CD4-positive, alpha-beta T cell treated with Interleukin-17A for 4 hours (primary cell): ENCODE results near the gene KDM8.
"Not testable (repeated sequence)": the region's sequence is repeated elsewhere in the genome, so short reads cannot be mapped to it uniquely, and the experiment has no call there.

Source experiments
- DNase-seq: peaks from one replicate; pipeline ENCODE4 v3.0.0-alpha.2; 2020; ENCODE audit warnings: mixed read lengths

KDM8 gene

DNA sequence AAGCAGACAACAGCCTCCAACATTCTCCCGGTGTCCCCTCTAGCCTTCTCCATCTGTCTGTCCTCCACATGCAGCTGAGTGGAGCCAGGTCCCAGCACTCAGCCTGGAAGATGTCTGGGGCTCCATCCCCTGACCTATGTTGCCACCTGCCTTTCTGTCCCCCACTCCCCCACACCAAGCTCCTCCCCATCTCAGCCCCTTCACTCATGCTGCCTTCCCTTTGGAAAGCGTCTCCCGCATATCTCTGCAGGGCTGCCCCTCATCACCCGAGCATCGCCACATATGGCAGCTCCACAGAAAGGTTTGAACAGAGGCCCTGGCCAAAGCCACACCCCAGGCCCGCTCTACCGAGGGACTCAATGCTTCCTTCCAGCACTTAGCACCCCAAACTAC lies 41.0 kb downstream of the KDM8 start:
- peak; percentile 2 for DNase-seq

- peak; percentile 40 for DNase-seq
These were observed 42.2 kb downstream of the KDM8 start for GRCh38 chr16:27245276-27246172.

GRCh38 chr16:27246439-27246838 lies 43.1 kb downstream of the KDM8 start:
- no peak for DNase-seq

GRCh38 chr16:27247076-27247475 lies 43.8 kb downstream of the KDM8 start:
- not testable (repeated sequence) for DNase-seq

- no peak for DNase-seq
These were observed 44.7 kb downstream of the KDM8 start for GRCh38 chr16:27248036-27248435.

GRCh38 chr16:27248886-27249285 lies 45.6 kb downstream of the KDM8 start:
- DNase-seq, result not testable (repeated sequence)

- no peak for DNase-seq
These were observed 48.3 kb downstream of the KDM8 start for GRCh38 chr16:27251541-27252205.

DNA sequence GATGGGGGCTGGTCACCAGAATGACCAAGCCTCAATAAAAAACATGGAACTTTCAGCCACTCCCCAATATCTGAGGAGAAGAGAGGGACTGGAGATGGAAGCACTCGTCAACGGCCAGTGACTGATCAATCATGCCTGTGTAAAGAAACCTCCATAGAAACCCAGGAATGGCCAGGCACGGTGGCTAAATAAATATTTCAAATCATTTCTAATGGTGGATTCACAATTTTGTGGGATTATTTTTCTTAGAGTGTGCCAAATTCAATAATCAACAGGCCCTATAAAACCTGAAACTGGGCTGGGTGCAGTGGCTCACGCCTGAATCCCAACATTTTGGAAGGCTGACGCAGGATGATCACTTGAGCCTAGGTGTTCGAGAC lies 48.9 kb downstream of the KDM8 start:
- DNase-seq, result no peak

- DNase-seq, result no peak
These were observed 50.2 kb downstream of the KDM8 start for GRCh38 chr16:27253526-27253930.

DNA sequence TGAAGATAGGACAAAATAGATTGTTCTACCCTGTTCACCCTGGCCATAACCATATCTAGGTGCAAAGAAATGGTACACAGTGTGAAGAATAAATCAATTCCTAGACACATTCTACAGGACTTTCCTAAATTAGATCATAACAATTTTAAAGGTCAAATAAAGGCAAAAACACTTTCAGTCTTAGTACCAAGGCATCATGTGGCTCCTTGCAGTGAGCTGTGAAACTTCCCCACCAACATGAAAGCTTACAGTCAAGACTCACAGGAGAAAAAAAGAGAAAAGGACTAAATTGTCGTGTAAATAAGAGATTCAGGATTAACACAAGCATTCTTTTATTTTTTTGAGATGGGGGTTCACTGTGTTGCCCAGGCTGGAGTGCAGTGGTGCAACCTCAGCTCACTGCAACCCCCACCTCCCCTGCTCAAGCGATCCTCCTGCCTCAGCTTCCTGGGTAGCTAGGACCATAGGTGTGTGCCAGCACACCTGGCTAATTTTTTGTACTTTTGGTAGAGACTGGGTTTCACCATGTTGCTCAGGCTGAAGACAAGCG lies 51.0 kb downstream of the KDM8 start:
- peak; percentile 38 for DNase-seq

DNA sequence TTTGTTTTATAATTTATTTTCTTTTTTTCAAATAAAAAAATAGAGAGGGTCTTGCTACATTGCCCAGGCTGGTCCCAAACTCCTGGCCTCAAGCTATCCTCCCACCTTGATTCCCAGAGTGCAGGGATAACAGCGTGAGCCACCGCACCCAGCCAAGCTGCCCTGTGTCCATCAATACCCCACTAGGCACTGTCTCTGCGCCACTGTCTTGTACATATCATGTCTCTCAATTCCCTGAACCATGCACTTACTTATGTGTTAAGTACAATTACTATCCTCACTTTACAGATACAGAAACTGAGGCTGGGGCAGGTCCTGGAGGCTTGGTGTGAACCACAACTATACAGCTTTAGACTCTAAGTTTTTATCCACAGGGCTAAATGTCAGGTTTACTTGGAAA lies 53.5 kb downstream of the KDM8 start:
- no peak for DNase-seq

GRCh38 chr16:27257271-27257670 lies 53.9 kb downstream of the KDM8 start:
- no peak for DNase-seq

- DNase-seq, result peak; percentile 43
These were observed 55.0 kb downstream of the KDM8 start for GRCh38 chr16:27258241-27258734.

DNA sequence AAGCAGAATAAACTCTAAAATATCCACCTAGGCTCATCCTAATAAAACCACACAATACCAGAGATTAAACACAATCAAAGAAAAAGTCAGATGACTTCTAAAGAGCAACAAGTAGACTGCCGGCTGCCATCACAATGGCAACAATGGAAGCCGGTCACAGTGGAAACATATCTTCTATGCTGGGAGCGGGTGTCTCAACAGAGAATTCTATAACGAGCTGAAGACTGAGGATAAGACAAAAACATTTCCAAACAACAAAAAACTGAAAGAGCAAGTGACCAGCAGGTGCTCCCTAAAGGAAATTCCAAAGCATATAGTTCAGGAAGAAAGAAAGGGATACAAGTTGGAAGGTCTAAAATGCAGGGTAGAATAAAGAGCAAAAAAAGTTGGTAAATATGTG lies 56.4 kb downstream of the KDM8 start:
- no peak for DNase-seq

DNA sequence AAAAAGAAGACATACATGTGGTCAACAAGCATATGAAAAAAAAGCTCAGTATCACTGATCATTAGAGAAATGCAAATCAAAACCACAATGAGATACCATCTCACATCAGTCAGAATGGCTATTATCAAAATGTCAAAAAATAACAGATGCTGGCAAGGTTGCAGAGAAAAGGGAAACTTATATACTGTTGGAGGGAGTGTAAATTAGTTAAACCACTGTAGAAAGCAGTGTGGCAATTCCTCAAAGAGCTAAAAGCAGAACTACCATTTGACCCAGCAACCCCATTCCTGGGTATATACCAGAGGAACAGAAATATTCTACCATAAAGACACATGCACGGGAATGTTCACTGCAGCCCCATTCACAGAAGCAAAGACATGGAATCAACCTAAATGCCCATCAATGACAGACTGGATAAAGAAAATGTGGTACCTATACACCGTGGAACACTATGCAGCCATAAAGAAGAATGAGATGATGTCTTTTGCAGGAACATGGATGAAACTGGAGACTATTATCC lies 59.6 kb downstream of the KDM8 start:
- DNase-seq, result not testable (repeated sequence)

GRCh38 chr16:27264151-27264550 lies 60.8 kb downstream of the KDM8 start:
- no peak for DNase-seq

DNA sequence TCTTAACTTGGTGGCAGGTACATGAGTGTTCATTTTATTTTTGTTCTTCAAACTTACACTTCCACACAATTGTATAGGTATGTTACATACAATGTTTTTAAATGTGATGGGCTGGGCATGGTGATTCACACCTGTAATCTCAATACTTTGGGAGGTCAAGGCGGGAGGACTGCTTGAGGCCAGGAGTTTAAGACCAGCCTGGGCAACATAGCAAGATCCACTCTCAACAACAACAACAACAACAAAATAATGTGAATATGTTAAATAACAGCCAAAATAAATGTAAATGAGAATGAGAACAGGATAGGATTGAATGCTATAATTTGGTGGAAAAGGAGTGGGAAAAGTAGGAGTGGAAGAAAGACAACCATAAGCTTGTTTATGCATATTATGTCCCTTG lies 62.7 kb downstream of the KDM8 start:
- DNase-seq, result no peak

DNA sequence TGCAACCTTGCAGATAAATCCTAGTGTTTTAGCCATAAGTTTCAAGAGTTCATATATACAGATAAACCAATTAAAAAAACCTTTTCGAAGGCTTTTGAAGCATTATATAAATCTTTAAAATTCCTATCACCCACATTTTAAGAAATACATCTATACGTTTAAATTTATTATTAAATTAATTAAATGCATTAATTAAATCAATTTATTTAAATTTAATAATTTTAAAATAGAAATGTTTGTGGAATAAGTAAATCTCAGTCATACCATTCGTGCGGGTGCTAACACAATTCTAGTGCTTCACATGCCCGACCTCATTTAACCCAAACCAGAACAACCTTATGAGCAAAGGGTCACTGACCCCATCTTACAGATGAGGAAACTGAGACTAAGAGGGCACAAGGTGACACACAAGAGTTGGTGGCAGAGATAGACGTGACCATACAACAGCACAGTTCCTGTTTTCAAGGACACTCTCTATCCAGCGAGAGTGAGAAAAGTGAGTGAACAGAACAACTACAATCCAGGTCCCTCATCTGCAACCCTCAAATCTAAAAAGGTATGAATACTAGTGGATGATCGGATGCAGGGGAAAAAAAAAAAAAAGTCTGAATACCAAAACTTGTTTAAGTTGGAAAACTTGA lies 63.8 kb downstream of the KDM8 start:
- DNase-seq, result no peak

- peak; percentile 97 for DNase-seq
These were observed 65.3 kb downstream of the KDM8 start, which contains the start of gene NSMCE1 for GRCh38 chr16:27268376-27269299. TSS of gene NSMCE1 (minus strand) at chr16:27268772. CDS start at chr16:27257570, 11,202 bp downstream.

DNA sequence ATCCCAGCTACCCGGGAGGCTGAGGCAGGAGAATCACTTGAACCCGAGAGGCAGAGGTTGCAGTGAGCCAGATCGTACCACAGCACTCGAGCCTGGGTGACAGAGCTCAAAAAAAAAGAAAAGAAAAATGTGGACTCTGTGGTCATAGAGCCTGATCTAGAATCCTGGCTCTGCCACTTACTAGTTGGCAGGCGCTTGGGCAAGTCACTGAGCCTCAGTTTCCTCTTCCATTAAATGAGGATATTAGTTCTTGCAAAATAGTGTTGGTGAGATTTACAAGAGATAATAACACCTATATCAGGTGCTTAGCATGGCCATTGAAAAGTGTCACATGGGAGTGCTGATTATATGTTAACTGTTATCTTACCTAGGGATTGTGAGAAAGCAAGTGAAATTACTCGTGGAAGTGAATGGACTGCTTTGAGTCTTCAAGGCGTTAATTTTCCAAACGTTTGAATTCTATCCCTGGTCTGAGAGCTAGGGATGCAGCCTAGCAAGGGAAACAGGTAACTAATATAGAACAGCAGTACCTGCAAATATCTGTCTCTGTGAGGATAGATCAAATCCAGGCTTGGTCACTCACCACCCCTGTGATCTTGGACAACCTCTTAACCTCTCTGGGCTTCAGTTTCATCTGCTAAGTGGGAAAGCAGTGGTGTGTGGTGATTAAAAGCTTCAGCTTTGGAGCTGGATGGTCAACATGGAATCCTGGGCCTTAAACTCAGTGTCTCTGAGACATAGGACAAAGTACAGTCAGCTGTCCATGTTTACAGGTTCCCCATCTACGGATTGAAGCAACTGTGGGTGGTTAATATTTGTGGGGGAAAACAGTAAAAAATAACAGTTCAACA lies 66.2 kb downstream of the KDM8 start:
- no peak for DNase-seq

GRCh38 chr16:27270349-27270748 lies 67.0 kb downstream of the KDM8 start:
- DNase-seq, result no peak
